Activated naive CD4-positive, alpha-beta T cell treated with anti-CD3 and anti-CD28 coated beads, Interleukin-2, amount 50 U/mL, for 16 hours (primary cell): ENCODE measurements around the gene PLXNC1.

Experiments
- DNase-seq: peaks from one replicate; pipeline ENCODE4 v3.0.0-alpha.2; 2020

PLXNC1 gene

DNA sequence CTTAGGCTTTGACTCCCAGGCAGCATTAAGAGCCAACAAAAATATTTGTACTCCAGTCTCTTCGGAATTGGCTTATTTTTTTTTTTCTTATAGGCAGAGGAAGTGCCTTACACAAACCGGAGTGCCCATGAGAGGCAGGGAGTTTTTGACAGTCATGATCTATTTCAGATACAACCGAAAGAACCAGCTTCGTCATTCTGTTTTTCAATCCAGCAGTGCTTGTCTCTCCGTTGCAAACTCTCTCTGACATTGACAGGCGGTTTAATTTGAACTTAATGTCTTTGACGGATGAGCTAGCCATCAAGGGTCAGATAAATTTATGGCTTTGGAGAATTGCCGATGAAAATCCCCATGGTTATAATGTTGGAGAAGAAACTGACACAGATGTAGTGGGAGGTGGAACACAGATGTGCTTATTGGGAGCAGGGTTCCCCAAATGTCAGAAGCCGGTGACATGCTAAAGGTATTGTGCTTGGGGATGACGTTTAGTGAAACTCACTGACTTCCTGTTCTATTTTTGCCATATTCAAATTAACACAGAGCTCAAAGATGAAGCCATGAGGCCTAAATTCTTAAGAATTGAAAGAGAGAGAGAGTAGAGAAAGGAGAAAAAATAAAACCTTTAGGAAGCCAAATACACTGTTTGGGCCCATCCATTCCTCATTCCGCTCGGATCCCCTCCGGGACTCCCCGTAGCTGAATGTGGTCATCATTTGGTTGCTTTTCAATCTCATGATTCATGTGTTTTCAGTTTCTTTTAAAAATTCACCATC, 59.7 kb downstream of the PLXNC1 start:
- DNase-seq: peak; percentile 43

GRCh38 chr12:94208622-94208966, 60.2 kb downstream of the PLXNC1 start:
- peak; percentile 24 for DNase-seq

DNA sequence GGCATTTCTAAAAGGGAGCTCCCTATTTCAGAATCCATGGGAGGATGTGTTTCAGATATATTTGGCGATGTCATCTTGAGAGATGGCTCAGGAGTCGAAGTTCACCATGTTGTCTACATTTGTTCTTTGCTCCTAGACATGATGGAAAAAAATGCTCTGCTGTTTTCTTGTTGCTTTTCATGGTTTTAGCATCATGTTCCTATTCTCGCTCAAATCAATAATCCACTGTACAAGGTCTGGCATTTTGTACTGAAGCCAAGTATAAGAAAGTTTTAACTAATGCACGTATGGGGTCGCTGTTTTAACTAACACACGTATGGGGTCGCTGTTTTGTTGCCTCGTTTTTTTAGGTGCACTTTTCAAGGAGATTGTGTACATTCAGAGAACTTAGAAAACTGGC, 60.9 kb downstream of the PLXNC1 start:
- no peak for DNase-seq

DNA sequence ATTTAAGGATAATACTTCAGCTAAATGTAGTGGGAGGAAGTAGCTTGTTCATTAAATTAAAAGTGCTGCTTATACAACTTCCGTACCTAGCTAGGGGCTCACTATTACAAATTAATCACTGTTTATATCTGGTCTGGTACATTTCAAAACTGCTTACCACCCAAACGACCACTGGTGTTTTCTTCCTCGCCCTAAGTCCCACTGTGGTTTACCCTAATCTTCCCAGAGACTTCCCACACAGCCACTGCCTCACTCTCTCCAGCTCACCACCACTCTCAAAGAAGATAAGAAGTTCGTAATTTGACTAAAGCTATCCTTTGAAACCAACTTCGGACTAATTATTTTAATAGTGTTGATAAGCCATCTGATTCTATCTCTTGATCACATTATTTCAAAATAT, 62.6 kb downstream of the PLXNC1 start:
- DNase-seq: no peak

DNA sequence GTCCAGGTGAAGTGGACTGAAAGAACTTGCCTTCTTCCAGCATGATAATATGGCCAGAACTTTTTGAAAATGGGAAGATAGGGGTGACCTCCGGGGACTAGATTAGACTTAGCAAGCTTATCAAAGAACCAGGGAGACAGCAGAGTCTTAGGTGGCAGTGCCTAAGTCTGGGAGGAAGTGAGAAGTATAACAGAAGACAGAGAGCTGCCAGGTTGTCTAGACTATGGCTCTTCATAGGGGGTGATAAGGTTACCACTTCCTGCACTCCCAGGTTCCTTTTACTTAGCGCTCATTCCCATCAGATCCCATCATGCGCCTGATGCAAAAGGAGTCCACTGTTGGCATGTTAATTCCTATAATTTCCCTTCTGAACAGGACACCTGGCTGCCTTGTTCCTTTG, 69.9 kb downstream of the PLXNC1 start:
- DNase-seq: no peak

DNA sequence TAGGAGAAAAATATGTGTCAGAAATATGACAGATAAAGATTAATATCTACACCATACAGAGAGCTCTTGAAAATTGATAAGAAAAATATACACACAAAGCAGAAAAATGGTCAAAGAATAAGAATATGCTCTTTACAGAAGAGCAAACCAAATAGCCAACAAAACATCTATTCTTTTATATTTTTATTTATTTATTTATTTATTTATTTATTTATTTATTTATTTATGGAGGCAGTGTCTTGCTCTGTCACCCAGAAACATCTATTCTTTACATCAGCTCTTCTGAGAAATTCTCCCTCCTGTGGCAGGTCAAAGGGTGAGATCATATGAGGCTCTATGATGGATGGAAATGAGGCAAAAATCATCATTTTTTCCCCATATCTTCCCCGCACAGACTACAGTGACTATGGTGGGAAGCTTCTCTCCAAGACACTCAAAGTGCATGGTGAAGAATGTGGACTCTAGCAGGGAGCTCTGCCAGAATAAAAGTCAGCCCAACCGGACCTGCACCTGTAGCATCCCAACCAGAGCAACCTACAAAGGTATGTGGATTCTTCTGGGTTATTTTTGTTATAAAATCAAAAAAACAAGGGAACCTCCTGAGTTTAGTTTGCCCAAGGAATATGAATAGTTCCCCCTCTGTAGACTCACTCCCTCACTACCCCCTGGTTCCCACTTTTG, 71.4 kb downstream of the PLXNC1 start:
- DNase-seq: no peak

DNA sequence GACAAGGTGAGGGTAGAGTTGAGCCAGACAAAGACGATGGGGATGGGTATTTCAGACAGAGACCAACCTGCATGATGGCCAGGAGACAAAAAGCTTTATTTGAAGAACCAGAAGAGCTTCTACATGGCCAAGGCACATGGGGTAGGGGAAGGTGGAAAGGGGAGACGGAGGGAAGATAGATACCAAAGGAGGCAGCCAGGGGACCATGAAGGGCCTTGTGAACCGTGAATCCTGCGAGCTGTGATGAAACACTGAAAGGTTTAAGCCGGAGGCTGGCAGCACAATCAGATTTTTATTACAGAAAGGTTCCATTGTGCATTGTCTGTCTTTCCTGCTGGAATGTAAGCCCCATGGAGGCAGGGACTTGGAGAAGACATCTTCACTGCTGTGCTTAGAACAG, 72.4 kb downstream of the PLXNC1 start:
- DNase-seq: no peak

- no peak for DNase-seq
Observed at GRCh38 chr12:94222351-94223084, 74.1 kb downstream of the PLXNC1 start.

GRCh38 chr12:94223842-94224241, 75.5 kb downstream of the PLXNC1 start:
- no peak for DNase-seq

DNA sequence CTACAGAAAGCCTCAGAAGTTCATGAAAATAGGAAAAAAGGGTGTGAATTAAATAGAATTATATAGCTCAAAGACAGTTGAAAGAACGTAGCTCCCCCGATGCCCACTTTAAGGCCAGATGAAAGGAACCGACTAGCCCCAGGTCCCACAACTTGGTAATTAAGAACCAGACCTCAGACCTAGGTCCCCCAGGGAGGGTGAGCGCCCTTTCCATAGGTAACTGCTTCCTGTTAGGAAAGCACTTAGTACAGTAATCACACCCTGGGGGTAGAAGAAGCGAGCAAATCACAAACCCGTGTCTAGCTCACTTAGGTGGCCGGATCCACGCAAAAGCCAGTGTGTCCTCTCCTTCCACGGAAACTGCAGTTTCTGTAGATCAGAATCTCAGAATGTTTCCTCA, 77.1 kb downstream of the PLXNC1 start:
- no peak for DNase-seq

GRCh38 chr12:94225947-94226630, 77.7 kb downstream of the PLXNC1 start:
- DNase-seq: no peak

DNA sequence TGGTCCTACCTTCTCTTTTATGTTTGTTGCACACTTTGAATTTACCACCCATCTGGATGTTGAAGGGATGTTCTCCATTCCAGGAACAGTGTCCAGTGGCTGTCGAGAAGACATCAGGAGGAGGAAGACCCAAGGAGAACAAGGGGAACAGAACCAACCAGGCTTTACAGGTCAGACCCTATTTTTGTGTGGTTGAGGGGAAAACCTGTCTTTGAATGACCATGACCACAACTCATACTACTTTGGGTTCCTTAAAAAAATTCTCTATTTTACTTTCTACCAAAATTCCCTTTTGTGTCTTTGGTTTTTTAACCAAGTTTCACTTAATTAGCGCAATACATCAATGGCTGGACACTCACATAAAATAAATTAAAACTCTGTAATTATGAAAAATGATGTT, 78.7 kb downstream of the PLXNC1 start:
- no peak for DNase-seq

- DNase-seq: no peak
Observed at GRCh38 chr12:94228488-94228907, 80.1 kb downstream of the PLXNC1 start.

- DNase-seq: no peak
Observed at GRCh38 chr12:94229902-94230301, 81.5 kb downstream of the PLXNC1 start.

GRCh38 chr12:94230357-94230905, 82.1 kb downstream of the PLXNC1 start:
- DNase-seq: no peak

- DNase-seq: no peak
Observed at GRCh38 chr12:94231709-94232108, 83.3 kb downstream of the PLXNC1 start.

DNA sequence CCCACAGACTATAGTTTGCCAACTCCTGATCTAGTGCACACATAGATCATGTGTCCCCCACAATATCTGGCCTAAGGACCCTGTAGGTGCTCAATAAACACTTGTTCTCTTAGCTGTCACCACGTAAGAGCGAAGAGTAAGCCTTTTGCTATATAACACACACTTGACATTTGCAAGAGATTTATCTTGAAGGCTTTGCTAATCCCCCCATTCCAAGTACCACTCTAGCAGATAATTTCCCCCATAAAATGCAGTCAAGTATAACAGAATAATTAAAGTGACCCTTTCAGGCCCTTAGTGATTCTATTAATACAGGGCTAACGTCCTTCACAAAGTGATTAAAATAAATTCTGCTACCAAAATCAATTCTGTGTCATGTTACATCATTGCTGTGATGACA, 87.5 kb downstream of the PLXNC1 start:
- DNase-seq: no peak

- DNase-seq: no peak
Observed at GRCh38 chr12:94239332-94239993, 91.1 kb downstream of the PLXNC1 start.

DNA sequence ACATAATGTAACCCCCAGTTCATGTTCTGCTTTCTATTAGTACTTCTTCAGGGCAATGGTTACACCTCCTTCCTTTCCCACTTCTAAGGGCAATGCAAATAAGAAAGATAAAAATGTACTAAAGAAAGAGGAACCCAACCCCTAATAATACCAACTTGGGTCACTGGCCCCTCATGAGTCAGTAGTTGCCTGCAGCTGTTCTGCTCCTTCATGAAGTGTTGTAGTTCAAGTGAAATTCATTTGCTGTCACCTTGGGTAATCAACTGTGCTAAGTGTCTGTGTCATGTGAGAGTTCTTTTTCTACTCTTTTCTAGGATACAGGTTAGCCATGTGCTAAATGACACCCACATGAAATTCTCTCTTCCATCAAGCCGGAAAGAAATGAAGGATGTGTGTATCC, 91.8 kb downstream of the PLXNC1 start:
- DNase-seq: no peak

DNA sequence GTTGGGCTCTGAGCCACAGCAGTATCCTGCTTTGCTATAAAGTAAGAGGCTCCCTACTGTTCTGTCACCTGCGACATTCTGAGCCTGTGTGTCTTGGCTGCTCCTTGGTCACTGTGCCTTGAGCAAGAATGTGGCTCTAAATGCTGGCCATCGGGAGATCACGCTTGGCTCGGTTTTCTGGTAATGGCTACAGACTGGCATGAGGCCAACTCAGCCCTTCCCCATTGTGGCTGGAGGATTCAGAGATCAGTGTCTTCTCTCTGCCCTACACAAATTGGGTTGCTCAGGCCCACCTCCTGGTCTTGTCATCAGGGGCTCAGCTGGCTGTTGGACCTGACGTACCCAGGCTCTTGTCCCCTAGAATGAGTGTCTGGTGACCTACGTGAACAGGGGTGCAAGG, 94.5 kb downstream of the PLXNC1 start:
- no peak for DNase-seq

DNA sequence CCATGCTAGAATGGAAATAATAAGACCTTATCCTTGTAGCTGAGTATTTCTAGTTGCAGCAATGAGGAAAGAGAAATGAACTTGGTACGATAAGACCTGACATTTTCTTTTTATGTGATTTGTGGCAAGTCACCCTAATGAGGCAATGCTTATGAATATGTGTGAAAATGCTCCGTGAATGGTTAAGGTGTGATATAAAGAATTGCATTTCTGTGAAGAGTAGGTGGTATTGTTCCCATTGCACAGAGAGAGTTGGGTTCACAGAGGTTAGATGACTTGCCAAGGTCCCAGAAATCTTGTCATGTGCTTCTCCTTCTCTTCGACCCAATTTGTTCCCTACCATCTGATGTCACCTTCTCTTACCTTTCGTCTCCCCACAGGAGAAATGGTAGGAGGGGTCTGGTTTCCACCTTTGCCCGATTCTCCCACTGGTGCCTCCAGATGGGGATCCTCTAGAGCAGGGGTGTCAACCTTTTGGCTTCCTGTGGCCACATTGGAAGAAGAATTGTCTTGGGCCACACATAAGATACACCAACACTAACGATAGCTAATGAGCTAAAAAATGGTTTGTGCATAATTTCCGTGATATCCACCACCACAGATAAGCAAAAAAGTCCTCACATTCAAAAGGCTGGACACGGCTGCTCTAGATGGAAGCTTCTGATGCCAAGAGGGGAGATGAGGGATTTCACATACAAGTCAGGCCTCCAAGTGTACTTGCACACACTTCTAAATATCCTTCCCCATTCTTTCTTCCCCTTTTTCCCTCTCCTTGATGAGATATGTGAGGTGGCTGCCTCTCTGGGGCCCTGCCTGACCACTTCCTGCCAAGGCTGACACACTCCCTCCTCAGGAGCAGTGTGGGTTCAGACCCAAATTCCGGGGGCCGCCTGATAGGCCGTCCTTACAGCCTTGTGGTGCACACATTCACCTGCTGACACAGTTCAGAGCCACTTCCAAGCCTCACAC, 96.1 kb downstream of the PLXNC1 start:
- no peak for DNase-seq
